Measurements from ENCODE around the gene AKR7A2. TPM values are rescaled to one million over a fixed set of nuclear protein-coding genes. Genes with fewer than 3 reads are reported as not detected.

AKR7A2 gene
- polyA plus RNA-seq, 1 donor (not counting 4 experiments of a cell fraction or from before 2014, with no cell fraction given), result 21.4 TPM

DNA sequence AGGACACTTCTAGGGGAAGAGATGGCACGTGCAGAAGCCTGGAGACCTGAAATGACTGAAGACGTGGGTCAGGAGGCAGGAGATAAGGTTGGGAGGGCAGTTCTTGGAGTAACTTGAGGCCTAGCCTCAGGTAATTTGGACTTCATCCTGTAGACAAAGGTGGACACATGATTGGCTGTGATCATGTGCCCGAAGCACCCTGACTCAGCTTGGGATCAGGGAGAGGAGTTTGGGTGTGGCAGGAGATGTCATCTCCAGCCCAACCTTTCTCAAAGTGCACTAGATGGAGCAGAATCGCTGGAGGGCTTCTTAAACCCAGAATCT, 1.7 kb upstream of the AKR7A2 start:
- Histone ChIP-seq H2AFZ (ENCODE audit: control insufficient read depth, low read length) (no peak overlapping the region), H3K27ac (ENCODE audit: control insufficient read depth, insufficient read depth, low read length) (no peak overlapping the region), H3K9ac (ENCODE audit: control insufficient read depth, extremely low read depth, insufficient read depth, low read length) (no peak overlapping the region), H3K36me3 (ENCODE audit: control insufficient read depth in 2 of 2, extremely low read depth in 1 of 2, insufficient read depth in 2 of 2, low read length in 2 of 2) (peaks cover 2 to 7% of the 10 kb centered on the region in 2 experiments), H3K9me1 (ENCODE audit: control insufficient read depth, extremely low read depth, insufficient read depth, low read length) (no peaks in the 10 kb centered on the region), H3K4me3 (ENCODE audit: control insufficient read depth in 2 of 3, extremely low read depth in 1 of 3, insufficient read depth in 2 of 3, low read depth in 1 of 3, low read length in 3 of 3) (no peak overlapping the region), H3K4me1 (ENCODE audit: control insufficient read depth, extremely low read depth, insufficient read depth, low read length) (peaks cover 42% of the 10 kb centered on the region), H3K4me2 (ENCODE audit: control insufficient read depth, extremely low read depth, insufficient read depth, low read depth, low read length) (no peak overlapping the region), H3K9me3 (ENCODE audit: control insufficient read depth, low read depth, low read length) (no peaks in the 10 kb centered on the region), H3K27me3 (ENCODE audit: control insufficient read depth, extremely low read depth, insufficient read depth, low read length) (no peaks in the 10 kb centered on the region), H3K79me2 (ENCODE audit: control insufficient read depth, insufficient read depth, low read length) (peaks cover 14% of the 10 kb centered on the region), H4K20me1 (ENCODE audit: control insufficient read depth, extremely low read depth, insufficient read depth, low read length) (no peaks in the 10 kb centered on the region)
- FAIRE-seq (no peak), DNase-seq (ENCODE audit: low read depth, low spot score) (no peak)
- no peak for TF ChIP-seq CTCF (optimal IDR thresholded peaks at IDR 0.05 in 1 of 3, IDR thresholded peaks at IDR 0.05 in 1 of 3, conservative IDR thresholded peaks at IDR 0.05 in 1 of 3; ENCODE audit: extremely low read depth in 1 of 3, insufficient read depth in 2 of 3, low read length in 3 of 3)
- no peak for TF ChIP-seq EZH2 (IDR thresholded peaks at IDR 0.05; ENCODE audit: low read length)
- dilution Hi-C loops (cut with MboI; ENCODE audit: extremely low pct_ligation_motif_present, low sequenced_read_pairs), result no loop called here

DNA sequence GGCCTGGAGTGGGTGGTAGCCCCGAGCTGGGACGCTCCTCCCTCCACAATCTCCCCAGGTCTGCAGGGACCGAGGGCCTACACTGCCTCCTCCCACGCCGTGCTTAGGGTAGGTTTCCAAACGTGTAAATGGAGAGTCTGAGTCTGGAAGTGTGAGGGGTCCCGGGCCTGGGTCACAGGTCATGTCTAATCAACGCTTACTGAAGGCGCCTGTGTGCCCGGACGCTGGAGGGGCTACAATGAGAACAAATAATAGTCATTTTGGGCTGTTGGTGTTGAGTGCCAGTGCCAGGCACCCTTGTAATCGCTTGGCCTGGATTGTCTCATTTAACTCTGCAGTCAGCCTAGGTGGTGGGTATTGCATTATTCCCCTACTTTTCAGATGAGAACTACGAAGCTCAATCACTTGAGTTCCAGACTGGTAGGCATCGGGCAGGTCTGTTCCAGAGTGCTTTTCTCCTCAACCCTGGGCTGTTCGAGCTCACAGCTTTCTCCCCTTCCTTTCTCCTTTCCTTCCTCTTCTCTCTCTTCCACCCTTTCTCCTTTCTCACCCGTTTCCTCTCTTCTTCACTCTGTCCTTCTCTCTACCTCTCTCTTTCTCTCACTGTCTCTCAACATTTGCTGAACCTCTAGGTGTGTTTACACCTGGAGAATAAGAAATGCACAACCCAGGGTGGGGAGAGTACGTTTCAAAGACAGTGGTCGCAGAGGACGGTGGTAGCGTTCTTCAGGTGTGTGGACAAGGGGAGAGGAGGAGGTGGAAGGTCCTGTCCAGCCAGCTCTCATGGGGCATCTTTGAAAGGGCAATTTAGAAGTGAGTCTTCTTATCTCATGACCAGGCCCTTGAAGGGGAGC, 1.1 kb upstream of the AKR7A2 start:
- H3K9me3 ChIP-seq (ENCODE audit: control insufficient read depth, low read depth, low read length), result no peaks in the 10 kb centered on the region
- H3K9ac ChIP-seq (ENCODE audit: control insufficient read depth, extremely low read depth, insufficient read depth, low read length), result peak overlapping the region; percentile 85
- FAIRE-seq (no peak), DNase-seq (ENCODE audit: low read depth, low spot score) (no peak)
- peak overlapping the region; percentile 65 to 87 (median 74) for H3K4me3 ChIP-seq (ENCODE audit: control insufficient read depth in 2 of 3, extremely low read depth in 1 of 3, insufficient read depth in 2 of 3, low read depth in 1 of 3, low read length in 3 of 3)
- H4K20me1 ChIP-seq (ENCODE audit: control insufficient read depth, extremely low read depth, insufficient read depth, low read length), result no peaks in the 10 kb centered on the region
- peak overlapping the region; percentile 59 for H3K4me2 ChIP-seq (ENCODE audit: control insufficient read depth, extremely low read depth, insufficient read depth, low read depth, low read length)
- no peaks in the 10 kb centered on the region for H3K27me3 ChIP-seq (ENCODE audit: control insufficient read depth, extremely low read depth, insufficient read depth, low read length)
- dilution Hi-C loops (cut with MboI; ENCODE audit: extremely low pct_ligation_motif_present, low sequenced_read_pairs), result no loop called here
- H3K36me3 ChIP-seq (ENCODE audit: control insufficient read depth in 2 of 2, extremely low read depth in 1 of 2, insufficient read depth in 2 of 2, low read length in 2 of 2), result peaks cover 3 to 5% of the 10 kb centered on the region in 2 experiments
- H3K9me1 ChIP-seq (ENCODE audit: control insufficient read depth, extremely low read depth, insufficient read depth, low read length), result no peaks in the 10 kb centered on the region
- H2AFZ ChIP-seq (ENCODE audit: control insufficient read depth, low read length), result no peak overlapping the region
- no peak for TF ChIP-seq EZH2 (IDR thresholded peaks at IDR 0.05; ENCODE audit: low read length)
- no peak for TF ChIP-seq CTCF (optimal IDR thresholded peaks at IDR 0.05 in 1 of 3, IDR thresholded peaks at IDR 0.05 in 1 of 3, conservative IDR thresholded peaks at IDR 0.05 in 1 of 3; ENCODE audit: extremely low read depth in 1 of 3, insufficient read depth in 2 of 3, low read length in 3 of 3)
- peaks cover 14% of the 10 kb centered on the region for H3K79me2 ChIP-seq (ENCODE audit: control insufficient read depth, insufficient read depth, low read length)
- peaks cover 42% of the 10 kb centered on the region for H3K4me1 ChIP-seq (ENCODE audit: control insufficient read depth, extremely low read depth, insufficient read depth, low read length)
- peak overlapping the region; percentile 66 for H3K27ac ChIP-seq (ENCODE audit: control insufficient read depth, insufficient read depth, low read length)
